OCI-LY1 (cell line): ENCODE measurements around the gene HSPA1B.
"Not testable (repeated sequence)": the region's sequence is repeated elsewhere in the genome, so short reads cannot be mapped to it uniquely, and the experiment has no call there.

Experiments used
- H2AFZ ChIP-seq: fragments of 200-600 bp; sonication (generic), shearing (Covaris generic); 2 replicates; pipeline ENCODE4 v1.6.0; 2014; ENCODE audit warnings: antibody characterized with exemption, mild to moderate bottlenecking, low read length
- H3F3A ChIP-seq: fragments of 200-600 bp; sonication (generic), shearing (Covaris generic); 2 replicates; pipeline ENCODE4 v1.6.0; 2014; ENCODE audit warnings: mild to moderate bottlenecking, antibody characterized with exemption, low read length, moderate library complexity; ENCODE audit not compliant: insufficient read depth
- H3K27ac ChIP-seq: fragments of 200-600 bp; sonication (generic); 2 replicates; pipeline ENCODE4 v1.5.1; 2014; ENCODE audit warnings: low read length, mixed run types, mild to moderate bottlenecking, low read depth; ENCODE audit not compliant: poor library complexity, severe bottlenecking
- H3K27me3 ChIP-seq: fragments of 200-600 bp; sonication (generic); 2 replicates; pipeline ENCODE4 v1.6.0; 2014; ENCODE audit warnings: antibody characterized with exemption, mild to moderate bottlenecking, low read length, moderate library complexity; ENCODE audit not compliant: insufficient read depth
- H3K36me3 ChIP-seq: fragments of 200-600 bp; sonication (generic); 2 replicates; pipeline ENCODE4 v1.6.1; 2014; ENCODE audit warnings: mild to moderate bottlenecking, antibody characterized with exemption, low read length, moderate library complexity, mixed read lengths; ENCODE audit not compliant: insufficient read depth
- H3K4me1 ChIP-seq: fragments of 200-600 bp; sonication (generic); 2 replicates; pipeline ENCODE4 v1.5.1; 2014; ENCODE audit warnings: mild to moderate bottlenecking, low read length, moderate library complexity; ENCODE audit not compliant: insufficient read depth, severe bottlenecking
- H3K4me2 ChIP-seq: fragments of 200-600 bp; sonication (generic), shearing (Covaris generic); 2 replicates; pipeline ENCODE4 v1.6.1; 2014; ENCODE audit warnings: low read length
- H3K4me3 ChIP-seq: fragments of 200-600 bp; sonication (generic); 2 replicates; pipeline ENCODE4 v1.5.1; 2014; ENCODE audit warnings: low read length, low read depth, mild to moderate bottlenecking, mixed read lengths; ENCODE audit not compliant: poor library complexity, severe bottlenecking
- H3K79me2 ChIP-seq: fragments of 200-600 bp; shearing (Covaris generic); 2 replicates; pipeline ENCODE4 v1.6.1; 2016; ENCODE audit warnings: mixed run types, low read length, mixed read lengths; ENCODE audit not compliant: insufficient read depth
- H3K9ac ChIP-seq: fragments of 200-600 bp; sonication (generic), shearing (Covaris generic); 2 replicates; pipeline ENCODE4 v1.6.1; 2014; ENCODE audit warnings: mild to moderate bottlenecking, low read length, mixed read lengths
- H3K9me2 ChIP-seq: fragments of 200-600 bp; sonication (generic), shearing (Covaris generic); 2 replicates; pipeline ENCODE4 v1.6.1; 2014; ENCODE audit warnings: low read depth, mild to moderate bottlenecking, low read length, mixed read lengths
- H3K9me3 ChIP-seq: fragments of 200-600 bp; shearing (Covaris generic); 2 replicates; pipeline ENCODE4 v1.6.1; 2014; ENCODE audit warnings: low read length, mixed read lengths
- H4K20me1 ChIP-seq: fragments of 200-600 bp; sonication (generic), shearing (Covaris generic); 2 replicates; pipeline ENCODE4 v1.6.0; 2016; ENCODE audit warnings: mild to moderate bottlenecking, low read length; ENCODE audit not compliant: insufficient read depth
- CTCF ChIP-seq: fragments of 200-600 bp; sonication (generic), shearing (Covaris generic); IDR thresholded peaks from 2 replicates; pipeline ENCODE4 v1.5.1; 2017; ENCODE audit warnings: mild to moderate bottlenecking, antibody characterized with exemption, low read length, moderate library complexity, mixed read lengths
- EZH2 ChIP-seq: fragments of 200-600 bp; sonication (generic), shearing (Covaris generic); IDR thresholded peaks from 2 replicates; pipeline ENCODE4 v1.8.0; 2017; ENCODE audit warnings: borderline replicate concordance, mixed run types, mild to moderate bottlenecking, antibody characterized with exemption, low read length, moderate library complexity, mixed read lengths

HSPA1B gene

DNA sequence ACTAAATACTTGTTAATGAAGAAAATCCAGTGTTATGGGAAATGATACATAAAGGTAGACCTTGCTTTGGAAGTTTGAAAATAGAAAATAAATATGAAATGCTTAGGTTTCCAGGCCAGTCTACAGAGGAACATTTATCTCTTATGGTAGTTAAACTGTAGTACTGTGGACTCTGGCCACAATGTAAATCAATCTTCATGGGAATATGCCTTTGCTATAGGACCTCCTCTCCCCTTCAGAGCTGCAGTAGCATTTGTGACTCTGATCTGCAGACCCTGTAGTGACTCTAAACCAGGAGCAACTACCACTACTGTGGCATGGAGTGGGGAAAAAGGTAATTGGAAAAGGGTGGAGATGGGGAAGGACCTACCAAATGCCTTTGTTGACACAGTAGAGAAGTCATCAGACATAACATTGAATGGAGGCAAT, 7.7 kb upstream of the HSPA1B start:
- Histone ChIP-seq H3F3A (no peaks in the 10 kb centered on the region), H3K27ac (no peak overlapping the region), H3K9me3 (no peaks in the 10 kb centered on the region), H4K20me1 (no peaks in the 10 kb centered on the region), H3K4me2 (no peak overlapping the region), H3K36me3 (no peaks in the 10 kb centered on the region), H3K4me1 (peaks cover 20% of the 10 kb centered on the region), H3K9ac (no peak overlapping the region), H3K27me3 (no peaks in the 10 kb centered on the region; the same call in 1 of the 2 replicates), H3K4me3 (no peak overlapping the region), H3K79me2 (no peaks in the 10 kb centered on the region), H2AFZ (no peak overlapping the region), H3K9me2 (no peaks in the 10 kb centered on the region)
- TF ChIP-seq EZH2: no peak
- no peak for TF ChIP-seq CTCF

GRCh38 chr6:31820399-31820798, 7.1 kb upstream of the HSPA1B start:
- H4K20me1 ChIP-seq, H3K4me2 ChIP-seq, H3K9me2 ChIP-seq, H3K27me3 ChIP-seq, H3K9me3 ChIP-seq, H3K79me2 ChIP-seq, H3F3A ChIP-seq, H3K4me3 ChIP-seq, H3K9ac ChIP-seq, H3K27ac ChIP-seq, H3K36me3 ChIP-seq, H2AFZ ChIP-seq: not testable (repeated sequence)
- peaks cover 23% of the 10 kb centered on the region for H3K4me1 ChIP-seq

DNA sequence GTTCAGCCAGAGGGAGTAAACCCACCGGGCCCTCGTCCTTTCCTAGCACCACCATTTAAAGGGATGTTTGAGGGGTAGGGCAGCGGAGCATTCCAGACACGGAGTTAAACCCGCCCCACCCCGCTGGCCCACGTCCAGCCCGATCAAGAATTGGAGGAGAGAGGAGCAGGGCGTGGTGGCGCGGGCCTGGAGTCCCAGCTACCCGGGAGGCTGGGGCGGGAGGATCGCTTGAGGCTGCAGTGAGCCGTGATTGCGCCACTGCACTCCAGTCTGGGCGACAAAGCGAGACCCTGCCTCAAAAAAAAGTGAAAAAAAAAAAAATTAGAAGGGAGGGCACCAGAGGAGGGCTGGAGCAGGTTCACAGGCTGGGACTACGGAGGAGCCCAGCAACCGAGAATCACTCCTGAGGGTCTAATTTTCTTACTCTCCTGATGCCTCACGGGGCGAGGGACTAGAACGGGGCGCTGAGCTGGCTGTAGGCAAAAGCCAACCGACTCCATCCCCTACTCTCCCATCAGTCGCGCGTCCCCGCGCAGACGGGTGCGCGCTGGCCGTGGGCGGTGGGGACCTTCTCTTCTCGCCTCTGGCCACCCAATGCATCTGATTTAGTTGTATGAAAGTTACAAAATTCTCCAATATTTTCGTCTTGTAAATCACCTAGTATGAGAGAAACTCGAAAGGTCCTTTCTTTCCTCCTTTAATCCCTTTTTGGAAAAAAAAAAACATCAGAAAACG, 6.1 kb upstream of the HSPA1B start:
- Histone ChIP-seq H3K27me3 (no peaks in the 10 kb centered on the region), H2AFZ (peak overlapping the region; percentile 35), H3K9me2 (no peaks in the 10 kb centered on the region), H3K27ac (peak overlapping the region; percentile 93), H4K20me1 (no peaks in the 10 kb centered on the region), H3K4me3 (peak overlapping the region; percentile 85), H3K9me3 (no peaks in the 10 kb centered on the region), H3K4me2 (peak overlapping the region; percentile 93), H3F3A (no peaks in the 10 kb centered on the region), H3K4me1 (peaks cover 34% of the 10 kb centered on the region), H3K9ac (peak overlapping the region; percentile 96), H3K79me2 (no peaks in the 10 kb centered on the region), H3K36me3 (no peaks in the 10 kb centered on the region)
- no peak for TF ChIP-seq EZH2

GRCh38 chr6:31822036-31822821, 5.3 kb upstream of the HSPA1B start:
- TF ChIP-seq EZH2 (no peak), CTCF (no peak)
- H4K20me1 ChIP-seq: no peaks in the 10 kb centered on the region
- peak overlapping the region; percentile 93 for H3K4me2 ChIP-seq
- H3K27ac ChIP-seq: peak overlapping the region; percentile 93
- H3K27me3 ChIP-seq: no peaks in the 10 kb centered on the region
- no peaks in the 10 kb centered on the region for H3K9me2 ChIP-seq
- H2AFZ ChIP-seq: peak overlapping the region; percentile 64; the same call in 1 of the 2 replicates
- peak overlapping the region; percentile 96 for H3K9ac ChIP-seq
- H3K9me3 ChIP-seq: no peaks in the 10 kb centered on the region
- H3K4me3 ChIP-seq: peak overlapping the region; percentile 85
- H3K36me3 ChIP-seq: no peaks in the 10 kb centered on the region
- H3K79me2 ChIP-seq: no peaks in the 10 kb centered on the region
- no peaks in the 10 kb centered on the region for H3F3A ChIP-seq
- H3K4me1 ChIP-seq: peaks cover 39% of the 10 kb centered on the region

DNA sequence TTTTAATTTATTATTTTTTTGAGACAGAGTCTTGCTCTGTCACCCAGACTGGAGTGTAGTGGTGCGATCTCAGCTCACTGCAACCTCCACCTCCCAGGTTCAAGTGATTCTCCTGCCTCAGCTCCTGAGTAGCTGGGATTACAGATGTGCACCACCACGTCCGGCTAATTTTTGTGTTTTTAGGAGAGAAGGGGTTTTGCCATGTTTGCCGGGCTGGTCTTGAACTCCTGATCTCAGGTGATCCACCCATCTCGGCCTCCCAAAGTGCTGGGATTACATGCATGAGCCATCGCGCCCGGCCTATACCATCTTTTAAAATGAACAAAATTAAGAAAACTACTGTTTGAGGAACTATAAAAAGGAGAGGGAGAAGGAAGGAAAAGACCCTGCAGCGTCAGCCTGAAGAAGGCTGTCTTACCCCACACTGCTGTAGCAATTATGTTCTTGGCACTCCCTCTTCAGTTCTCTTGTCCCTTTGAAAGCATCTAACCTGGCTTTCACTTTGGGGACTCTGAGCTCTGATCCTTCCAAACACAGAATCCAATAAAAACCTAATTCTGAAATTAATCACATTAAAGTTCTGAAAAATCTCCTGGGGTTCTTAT, 3.8 kb upstream of the HSPA1B start:
- not testable (repeated sequence) for H3K4me3 ChIP-seq, H3K9ac ChIP-seq, H3K27me3 ChIP-seq, H2AFZ ChIP-seq, H3K9me3 ChIP-seq, H3K36me3 ChIP-seq, H3K79me2 ChIP-seq, H3K9me2 ChIP-seq, H3F3A ChIP-seq, H3K4me2 ChIP-seq, H4K20me1 ChIP-seq
- Histone ChIP-seq H3K27ac (peak overlapping the region; percentile 93), H3K4me1 (peaks cover 39% of the 10 kb centered on the region)
